ENCODE data around the gene GPR85.

GPR85 gene

GRCh38 chr7:113092762-113093161 lies 6.1 kb upstream of the GPR85 start:
- 90% methylated on average over 1 of the region's 1 CpG for WGBS
- H4K8ac ChIP-seq (ENCODE audit: low read length): no peak overlapping the region
- no peak overlapping the region for H4K91ac ChIP-seq (ENCODE audit: low read length)

GRCh38 chr7:113087071-113087998 lies 708 bp upstream of the GPR85 start:
- Histone ChIP-seq H3K27me3 (ENCODE audit: control insufficient read depth in 1 of 2, insufficient read depth in 1 of 2, low read length in 2 of 2) (no peaks in the 10 kb centered on the region), H3K79me1 (replicated peaks; ENCODE audit: low read length, poor library complexity, severe bottlenecking) (no peaks in the 10 kb centered on the region), H3K4me2 (ENCODE audit: low read length, poor library complexity, severe bottlenecking) (peak overlapping the region; percentile 3), H3K23ac (ENCODE audit: low read length in 2 of 2) (no peak overlapping the region), H3K36me3 (ENCODE audit: control insufficient read depth in 1 of 2, insufficient read depth in 2 of 2, low read depth in 1 of 2, low read length in 2 of 2) (no peaks in the 10 kb centered on the region), H2BK5ac (ENCODE audit: low read depth, low read length, poor library complexity, severe bottlenecking) (no peak overlapping the region), H2BK15ac (ENCODE audit: low read depth, poor library complexity, severe bottlenecking) (no peak overlapping the region), H2AFZ (ENCODE audit: low read depth, low read length) (no peak overlapping the region), H4K8ac (ENCODE audit: low read length) (no peak overlapping the region), H3K27ac (ENCODE audit: low read length, poor library complexity, severe bottlenecking) (peak overlapping the region; percentile 95), H3K4me3 (ENCODE audit: insufficient read depth in 1 of 2, low read depth in 1 of 2, low read length in 2 of 2) (peak overlapping the region in 1 of 2 experiments; percentile 85), H3K9ac (ENCODE audit: low read length) (peak overlapping the region; percentile 97), H3K9me3 (ENCODE audit: control insufficient read depth, low read length) (no peaks in the 10 kb centered on the region), H2AK5ac (ENCODE audit: low read length, severe bottlenecking) (no peak overlapping the region), H4K91ac (ENCODE audit: low read length) (no peak overlapping the region), H3K14ac (ENCODE audit: low read length in 2 of 2) (no peak overlapping the region), H3K4ac (ENCODE audit: low read depth in 1 of 2, low read length in 2 of 2) (no peak overlapping the region), H3K18ac (ENCODE audit: low read depth in 1 of 2, low read length in 2 of 2) (no peak overlapping the region), H2BK12ac (ENCODE audit: low read length in 2 of 2) (no peak overlapping the region), H3K4me1 (ENCODE audit: control insufficient read depth, insufficient read depth, low read depth, low read length) (peaks cover 5% of the 10 kb centered on the region), H2BK120ac (ENCODE audit: low read depth, low read length) (no peak overlapping the region)
- peak; percentile 73 for DNase-seq
- WGBS: no CpG with 5 or more reads among the region's 15 CpGs

More at GRCh38 chr7:113092762-113093161, 6.1 kb upstream of the GPR85 start:
- no peak overlapping the region for H3K4me3 ChIP-seq (ENCODE audit: insufficient read depth in 1 of 2, low read depth in 1 of 2, low read length in 2 of 2)
- no peak overlapping the region for H2BK12ac ChIP-seq (ENCODE audit: low read length in 2 of 2)
- H3K27me3 ChIP-seq (ENCODE audit: control insufficient read depth in 1 of 2, insufficient read depth in 1 of 2, low read length in 2 of 2): no peaks in the 10 kb centered on the region
- no peak overlapping the region for H2AFZ ChIP-seq (ENCODE audit: low read depth, low read length)
- H3K14ac ChIP-seq (ENCODE audit: low read length in 2 of 2): no peak overlapping the region
- H2BK120ac ChIP-seq (ENCODE audit: low read depth, low read length): no peak overlapping the region
- H3K9ac ChIP-seq (ENCODE audit: low read length): no peak overlapping the region
- no peaks in the 10 kb centered on the region for H3K79me1 ChIP-seq (replicated peaks; ENCODE audit: low read length, poor library complexity, severe bottlenecking)
- no peaks in the 10 kb centered on the region for H3K9me3 ChIP-seq (ENCODE audit: control insufficient read depth, low read length)
- no peak overlapping the region for H3K4me2 ChIP-seq (ENCODE audit: low read length, poor library complexity, severe bottlenecking)
- H3K23ac ChIP-seq (ENCODE audit: low read length in 2 of 2): no peak overlapping the region
- H2AK5ac ChIP-seq (ENCODE audit: low read length, severe bottlenecking): no peak overlapping the region
- H2BK15ac ChIP-seq (ENCODE audit: low read depth, poor library complexity, severe bottlenecking): no peak overlapping the region
- H3K18ac ChIP-seq (ENCODE audit: low read depth in 1 of 2, low read length in 2 of 2): no peak overlapping the region
- H3K4me1 ChIP-seq (ENCODE audit: control insufficient read depth, insufficient read depth, low read depth, low read length): no peaks in the 10 kb centered on the region
- no peak overlapping the region for H3K4ac ChIP-seq (ENCODE audit: low read depth in 1 of 2, low read length in 2 of 2)
- no peak overlapping the region for H2BK5ac ChIP-seq (ENCODE audit: low read depth, low read length, poor library complexity, severe bottlenecking)
- no peaks in the 10 kb centered on the region for H3K36me3 ChIP-seq (ENCODE audit: control insufficient read depth in 1 of 2, insufficient read depth in 2 of 2, low read depth in 1 of 2, low read length in 2 of 2)
- no peak overlapping the region for H3K27ac ChIP-seq (ENCODE audit: low read length, poor library complexity, severe bottlenecking)
- no peak for DNase-seq

- H2BK12ac ChIP-seq (ENCODE audit: low read length in 2 of 2): no peak overlapping the region
- no peak overlapping the region for H3K14ac ChIP-seq (ENCODE audit: low read length in 2 of 2)
- H4K8ac ChIP-seq (ENCODE audit: low read length): no peak overlapping the region
- WGBS: 78% methylated on average over 15 of the region's 16 CpGs
- H2BK5ac ChIP-seq (ENCODE audit: low read depth, low read length, poor library complexity, severe bottlenecking): no peak overlapping the region
- no peak overlapping the region for H2BK120ac ChIP-seq (ENCODE audit: low read depth, low read length)
- no peak overlapping the region for H2AFZ ChIP-seq (ENCODE audit: low read depth, low read length)
- peak overlapping the region; percentile 97 for H3K9ac ChIP-seq (ENCODE audit: low read length)
- no peak overlapping the region for H2BK15ac ChIP-seq (ENCODE audit: low read depth, poor library complexity, severe bottlenecking)
- H3K18ac ChIP-seq (ENCODE audit: low read depth in 1 of 2, low read length in 2 of 2): no peak overlapping the region
- H4K91ac ChIP-seq (ENCODE audit: low read length): no peak overlapping the region
- peak overlapping the region; percentile 41 for H3K4me2 ChIP-seq (ENCODE audit: low read length, poor library complexity, severe bottlenecking)
- no peak overlapping the region for H3K23ac ChIP-seq (ENCODE audit: low read length in 2 of 2)
- no peak overlapping the region for H3K27ac ChIP-seq (ENCODE audit: low read length, poor library complexity, severe bottlenecking)
- DNase-seq: peak; percentile 5
- no peak overlapping the region for H2AK5ac ChIP-seq (ENCODE audit: low read length, severe bottlenecking)
- H3K9me3 ChIP-seq (ENCODE audit: control insufficient read depth, low read length): no peaks in the 10 kb centered on the region
- peak overlapping the region in 1 of 2 experiments; percentile 2 for H3K4ac ChIP-seq (ENCODE audit: low read depth in 1 of 2, low read length in 2 of 2)
- peaks cover 5% of the 10 kb centered on the region for H3K4me1 ChIP-seq (ENCODE audit: control insufficient read depth, insufficient read depth, low read depth, low read length)
- H3K79me1 ChIP-seq (replicated peaks; ENCODE audit: low read length, poor library complexity, severe bottlenecking): no peaks in the 10 kb centered on the region
- H3K36me3 ChIP-seq (ENCODE audit: control insufficient read depth in 1 of 2, insufficient read depth in 2 of 2, low read depth in 1 of 2, low read length in 2 of 2): no peaks in the 10 kb centered on the region
- H3K4me3 ChIP-seq (ENCODE audit: insufficient read depth in 1 of 2, low read depth in 1 of 2, low read length in 2 of 2): peak overlapping the region in 1 of 2 experiments; percentile 85
- H3K27me3 ChIP-seq (ENCODE audit: control insufficient read depth in 1 of 2, insufficient read depth in 1 of 2, low read length in 2 of 2): no peaks in the 10 kb centered on the region
These were observed 741 bp downstream of the GPR85 start for GRCh38 chr7:113085781-113086390.

- H3K4me2 ChIP-seq (ENCODE audit: low read length, poor library complexity, severe bottlenecking): no peak overlapping the region
- H2AK5ac ChIP-seq (ENCODE audit: low read length, severe bottlenecking): no peak overlapping the region
- no peak overlapping the region for H2BK12ac ChIP-seq (ENCODE audit: low read length in 2 of 2)
- H2BK5ac ChIP-seq (ENCODE audit: low read depth, low read length, poor library complexity, severe bottlenecking): no peak overlapping the region
- no peak overlapping the region for H2BK15ac ChIP-seq (ENCODE audit: low read depth, poor library complexity, severe bottlenecking)
- no peak overlapping the region for H2AFZ ChIP-seq (ENCODE audit: low read depth, low read length)
- H3K9ac ChIP-seq (ENCODE audit: low read length): no peak overlapping the region
- no peak overlapping the region for H3K4ac ChIP-seq (ENCODE audit: low read depth in 1 of 2, low read length in 2 of 2)
- DNase-seq: no peak
- peaks cover 5% of the 10 kb centered on the region for H3K4me1 ChIP-seq (ENCODE audit: control insufficient read depth, insufficient read depth, low read depth, low read length)
- no peak overlapping the region for H2BK120ac ChIP-seq (ENCODE audit: low read depth, low read length)
- H3K4me3 ChIP-seq (ENCODE audit: insufficient read depth in 1 of 2, low read depth in 1 of 2, low read length in 2 of 2): no peak overlapping the region
- no peak overlapping the region for H3K18ac ChIP-seq (ENCODE audit: low read depth in 1 of 2, low read length in 2 of 2)
- H3K36me3 ChIP-seq (ENCODE audit: control insufficient read depth in 1 of 2, insufficient read depth in 2 of 2, low read depth in 1 of 2, low read length in 2 of 2): no peaks in the 10 kb centered on the region
- no peak overlapping the region for H4K8ac ChIP-seq (ENCODE audit: low read length)
- H3K14ac ChIP-seq (ENCODE audit: low read length in 2 of 2): no peak overlapping the region
- H3K27ac ChIP-seq (ENCODE audit: low read length, poor library complexity, severe bottlenecking): no peak overlapping the region
- no peak overlapping the region for H3K23ac ChIP-seq (ENCODE audit: low read length in 2 of 2)
- whole genome bisulfite sequencing: 98% methylated on average over 2 of the region's 4 CpGs
- no peaks in the 10 kb centered on the region for H3K27me3 ChIP-seq (ENCODE audit: control insufficient read depth in 1 of 2, insufficient read depth in 1 of 2, low read length in 2 of 2)
- no peak overlapping the region for H4K91ac ChIP-seq (ENCODE audit: low read length)
- no peaks in the 10 kb centered on the region for H3K79me1 ChIP-seq (replicated peaks; ENCODE audit: low read length, poor library complexity, severe bottlenecking)
- no peaks in the 10 kb centered on the region for H3K9me3 ChIP-seq (ENCODE audit: control insufficient read depth, low read length)
These were observed 2.0 kb downstream of the GPR85 start for GRCh38 chr7:113084496-113085172.

All from mesenchymal stem cell (in vitro differentiated cells and primary cell).